MG63 (cell line): ENCODE data around the gene ZDHHC14. TPM values are rescaled to one million over a fixed set of nuclear protein-coding genes. Genes with fewer than 3 reads are reported as not detected.

ENCODE experiments used
- DNase-seq: peaks from one replicate; pipeline ENCODE4 v3.0.0-alpha.2; 2020
- H3K27me3 ChIP-seq: fragments of 250-450 bp; sonication (Bioruptor Pico); 2 replicates; pipeline ENCODE4 v1.5.1; 2020; ENCODE audit warnings: mild to moderate bottlenecking, moderate library complexity
- H3K36me3 ChIP-seq: fragments of 250-450 bp; sonication (Bioruptor Pico); 2 replicates; pipeline ENCODE4 v1.5.1; 2020; ENCODE audit warnings: mild to moderate bottlenecking, moderate library complexity
- H3K4me3 ChIP-seq: fragments of 250-450 bp; sonication (Bioruptor Pico); 2 replicates; pipeline ENCODE4 v1.5.1; 2020; ENCODE audit warnings: mild to moderate bottlenecking, moderate library complexity
- H3K9me3 ChIP-seq: fragments of 250-450 bp; sonication (Bioruptor Pico); 2 replicates; pipeline ENCODE4 v1.5.1; 2020; ENCODE audit warnings: mild to moderate bottlenecking, moderate library complexity
- total RNA-seq: library from RNA; depleted of rRNA; stranded (reverse); fragments of >200 nt; shearing (Covaris generic); gene quantifications from 2 replicates; pipeline ENCODE4 v1.2.3, GENCODE V29; 2014; ENCODE audit warnings: low replicate concordance

The ZDHHC14 gene
- total RNA-seq, 1 experiment from 2014 or later: 4.4 TPM

DNA sequence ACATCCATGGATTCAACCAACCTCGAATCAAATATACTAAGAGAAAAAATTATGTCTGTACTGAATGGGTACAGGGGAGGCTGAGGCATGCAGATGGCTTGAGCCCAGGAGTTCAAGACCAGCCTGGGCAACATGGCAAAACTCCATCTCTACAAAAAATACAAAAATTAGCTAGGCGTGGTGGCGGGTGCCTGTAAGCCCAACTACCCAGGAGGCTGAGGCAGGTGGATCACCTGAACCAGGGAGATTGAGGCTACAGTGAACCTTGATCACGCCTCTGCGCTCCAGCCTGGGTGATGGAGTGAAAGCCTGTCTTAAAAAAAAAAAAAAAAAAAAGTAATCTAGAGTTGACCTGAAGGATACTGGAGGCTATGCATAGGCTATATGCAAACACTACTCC, 223.0 kb downstream of the ZDHHC14 start:
- Histone ChIP-seq H3K27me3 (no peaks in the 10 kb centered on the region), H3K9me3 (no peaks in the 10 kb centered on the region), H3K36me3 (no peaks in the 10 kb centered on the region), H3K4me3 (no peak overlapping the region)
- no peak for DNase-seq

- H3K36me3 ChIP-seq: no peaks in the 10 kb centered on the region
- H3K9me3 ChIP-seq: no peaks in the 10 kb centered on the region
- DNase-seq: no peak
- H3K4me3 ChIP-seq: no peak overlapping the region
- H3K27me3 ChIP-seq: no peaks in the 10 kb centered on the region
Measured at GRCh38 chr6:157604816-157605215, 223.8 kb downstream of the ZDHHC14 start.

DNA sequence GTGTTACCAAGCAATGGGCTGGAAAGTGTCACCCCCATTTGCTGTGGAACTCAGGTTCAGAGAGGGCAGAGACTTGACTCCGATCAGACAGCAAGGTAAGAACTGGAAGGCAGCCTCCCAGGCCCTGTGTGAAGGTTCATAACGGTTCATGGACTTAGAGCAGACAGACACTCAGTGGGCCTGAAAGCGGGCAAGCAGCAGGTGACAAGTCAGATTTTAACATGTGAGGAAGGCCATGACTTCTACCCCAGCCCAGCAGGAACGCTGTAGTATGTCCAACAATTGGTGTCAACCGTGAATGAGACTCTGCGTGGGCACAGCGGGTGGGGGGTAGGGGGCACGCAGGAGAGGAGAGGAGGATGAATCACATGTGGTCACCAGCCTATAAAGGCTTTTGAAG, 224.5 kb downstream of the ZDHHC14 start:
- H3K27me3 ChIP-seq: no peaks in the 10 kb centered on the region

DNA sequence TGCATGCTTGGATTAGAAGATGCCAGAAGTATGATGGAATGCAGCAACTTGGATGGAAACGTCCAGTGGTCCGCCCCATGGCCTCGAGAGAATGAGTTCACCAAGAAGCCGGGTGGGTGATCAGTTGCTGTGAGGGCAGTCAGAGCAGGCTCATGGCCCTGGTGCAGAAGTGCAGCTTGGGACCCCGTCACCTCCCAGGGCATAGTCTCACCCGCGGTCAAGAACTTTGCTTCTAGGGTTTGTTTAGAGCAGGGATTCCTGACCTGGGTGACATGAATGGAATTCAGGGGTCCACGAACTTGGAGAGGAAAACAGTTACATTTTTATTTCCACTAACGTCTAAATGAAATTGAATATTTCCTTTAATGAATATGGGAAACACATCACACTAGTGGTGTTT, 225.5 kb downstream of the ZDHHC14 start:
- no peaks in the 10 kb centered on the region for H3K27me3 ChIP-seq
- H3K9me3 ChIP-seq: no peaks in the 10 kb centered on the region
- H3K4me3 ChIP-seq: no peak overlapping the region
- no peak for DNase-seq
- H3K36me3 ChIP-seq: no peaks in the 10 kb centered on the region

More for the DNA sequence above, 224.5 kb downstream of the ZDHHC14 start:
- no peaks in the 10 kb centered on the region for H3K9me3 ChIP-seq
- DNase-seq: no peak
- H3K4me3 ChIP-seq: no peak overlapping the region
- no peaks in the 10 kb centered on the region for H3K36me3 ChIP-seq

- DNase-seq: no peak
- H3K36me3 ChIP-seq: no peaks in the 10 kb centered on the region
- H3K4me3 ChIP-seq: no peak overlapping the region
- no peaks in the 10 kb centered on the region for H3K27me3 ChIP-seq
- no peaks in the 10 kb centered on the region for H3K9me3 ChIP-seq
Measured at GRCh38 chr6:157607317-157608109, 226.5 kb downstream of the ZDHHC14 start.

- no peaks in the 10 kb centered on the region for H3K9me3 ChIP-seq
- DNase-seq: no peak
- H3K27me3 ChIP-seq: no peaks in the 10 kb centered on the region
- H3K36me3 ChIP-seq: no peaks in the 10 kb centered on the region
- H3K4me3 ChIP-seq: no peak overlapping the region
Measured at GRCh38 chr6:157608221-157609075, 227.5 kb downstream of the ZDHHC14 start.

GRCh38 chr6:157609117-157609516, 228.1 kb downstream of the ZDHHC14 start:
- Histone ChIP-seq H3K36me3 (no peaks in the 10 kb centered on the region), H3K9me3 (no peaks in the 10 kb centered on the region), H3K27me3 (no peaks in the 10 kb centered on the region), H3K4me3 (no peak overlapping the region)
- DNase-seq: no peak

- DNase-seq: no peak
- Histone ChIP-seq H3K9me3 (no peaks in the 10 kb centered on the region), H3K36me3 (no peaks in the 10 kb centered on the region), H3K4me3 (no peak overlapping the region), H3K27me3 (no peaks in the 10 kb centered on the region)
Measured at GRCh38 chr6:157609556-157609955, 228.6 kb downstream of the ZDHHC14 start.

- Histone ChIP-seq H3K36me3 (no peaks in the 10 kb centered on the region), H3K4me3 (no peak overlapping the region), H3K27me3 (no peaks in the 10 kb centered on the region), H3K9me3 (no peaks in the 10 kb centered on the region)
- no peak for DNase-seq
Measured at GRCh38 chr6:157610451-157610999, 229.5 kb downstream of the ZDHHC14 start.

GRCh38 chr6:157611406-157611805, 230.4 kb downstream of the ZDHHC14 start:
- Histone ChIP-seq H3K4me3 (no peak overlapping the region), H3K36me3 (no peaks in the 10 kb centered on the region), H3K27me3 (no peaks in the 10 kb centered on the region), H3K9me3 (no peaks in the 10 kb centered on the region)
- no peak for DNase-seq

- H3K4me3 ChIP-seq: peak overlapping the region; percentile 16
- H3K27me3 ChIP-seq: no peaks in the 10 kb centered on the region
- DNase-seq: peak; percentile 61
- H3K9me3 ChIP-seq: no peaks in the 10 kb centered on the region
- H3K36me3 ChIP-seq: no peaks in the 10 kb centered on the region
Measured at GRCh38 chr6:157613011-157613522, 232.1 kb downstream of the ZDHHC14 start.

DNA sequence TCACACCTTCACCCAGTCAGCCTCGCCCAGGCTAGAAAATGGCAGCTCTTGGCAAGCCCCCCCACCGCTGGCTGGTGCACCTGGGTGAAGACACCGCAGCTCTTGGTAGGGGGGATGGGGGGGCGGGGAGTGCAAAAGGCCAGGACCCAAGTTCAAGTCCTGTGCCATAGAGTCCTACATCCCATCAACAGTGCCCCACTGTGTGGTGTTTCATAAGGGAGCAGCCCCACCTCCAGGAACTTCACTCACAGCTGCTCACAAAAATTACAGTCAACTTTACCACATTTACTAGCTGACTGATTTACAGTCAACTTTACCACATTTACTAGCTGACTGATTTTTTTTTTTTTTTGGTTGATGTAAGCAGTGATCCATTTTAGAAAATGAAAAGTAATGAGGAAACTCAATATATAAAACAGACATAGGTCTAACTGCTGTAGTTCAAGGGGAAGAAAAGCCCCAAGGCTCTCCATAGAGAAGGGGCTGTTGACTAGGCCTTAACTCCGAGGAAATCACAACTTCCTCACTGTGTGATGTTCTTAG, 233.1 kb downstream of the ZDHHC14 start:
- Histone ChIP-seq H3K9me3 (no peaks in the 10 kb centered on the region), H3K36me3 (no peaks in the 10 kb centered on the region), H3K27me3 (no peaks in the 10 kb centered on the region), H3K4me3 (no peak overlapping the region)
- no peak for DNase-seq

DNA sequence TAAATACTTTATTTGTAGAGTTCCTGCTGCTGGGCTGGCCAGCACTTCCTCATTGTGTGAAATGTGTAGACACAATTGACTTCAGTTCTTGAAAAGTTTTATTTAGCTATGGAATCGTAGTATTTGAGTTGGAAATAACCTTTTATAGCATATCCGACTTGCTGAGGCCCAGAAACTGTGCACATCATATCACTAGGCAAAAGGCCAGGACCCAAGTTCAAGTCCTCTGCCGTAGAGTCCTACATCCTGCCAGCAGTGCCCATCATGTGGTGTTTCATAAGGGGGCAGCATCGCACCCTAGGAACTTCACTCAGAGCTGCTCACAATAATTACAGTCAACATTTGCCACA, 234.4 kb downstream of the ZDHHC14 start:
- Histone ChIP-seq H3K27me3 (no peaks in the 10 kb centered on the region), H3K9me3 (no peaks in the 10 kb centered on the region), H3K36me3 (no peaks in the 10 kb centered on the region), H3K4me3 (no peak overlapping the region)
- DNase-seq: no peak

DNA sequence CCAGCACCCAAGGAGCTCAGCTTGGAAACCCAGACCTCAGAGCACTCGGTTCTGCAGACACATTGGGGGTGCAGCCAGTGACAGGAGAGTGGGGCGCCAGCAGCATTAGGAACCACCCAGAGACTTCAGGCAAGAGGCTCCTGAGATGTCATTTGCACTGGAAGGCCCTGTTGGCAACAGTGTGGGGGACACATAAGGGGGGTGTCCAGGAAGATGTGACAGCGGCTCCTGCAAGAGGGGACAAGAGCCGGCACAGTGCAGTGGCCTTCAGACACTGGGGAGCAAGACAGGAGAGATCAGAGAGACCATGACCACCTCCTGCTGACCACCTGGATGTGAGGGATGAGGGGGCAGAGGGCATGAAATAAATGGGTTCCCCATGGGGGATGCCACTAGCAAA, 235.0 kb downstream of the ZDHHC14 start:
- Histone ChIP-seq H3K9me3 (no peaks in the 10 kb centered on the region), H3K36me3 (no peaks in the 10 kb centered on the region), H3K27me3 (no peaks in the 10 kb centered on the region), H3K4me3 (no peak overlapping the region)
- DNase-seq: no peak

DNA sequence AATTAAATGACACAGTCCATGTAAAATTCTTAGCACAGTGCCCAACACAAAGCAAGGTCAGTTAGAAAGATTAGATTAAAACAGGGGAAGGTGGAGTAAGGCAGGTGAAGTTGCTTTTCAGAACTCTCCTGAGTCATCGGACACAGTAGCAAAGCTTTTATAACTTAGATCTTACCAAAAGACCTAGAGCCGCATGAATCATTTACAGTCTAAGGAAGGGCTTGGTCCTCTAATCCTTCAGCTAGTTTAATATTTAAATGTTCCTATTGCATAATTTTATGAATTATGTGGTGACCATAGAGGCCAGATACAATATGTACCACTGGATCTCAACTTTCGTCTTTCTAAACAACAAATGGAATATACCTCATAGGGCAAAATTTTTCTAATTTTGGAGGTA, 240.0 kb downstream of the ZDHHC14 start:
- Histone ChIP-seq H3K9me3 (no peaks in the 10 kb centered on the region), H3K36me3 (no peaks in the 10 kb centered on the region), H3K27me3 (no peaks in the 10 kb centered on the region), H3K4me3 (no peak overlapping the region)
- DNase-seq: no peak

DNA sequence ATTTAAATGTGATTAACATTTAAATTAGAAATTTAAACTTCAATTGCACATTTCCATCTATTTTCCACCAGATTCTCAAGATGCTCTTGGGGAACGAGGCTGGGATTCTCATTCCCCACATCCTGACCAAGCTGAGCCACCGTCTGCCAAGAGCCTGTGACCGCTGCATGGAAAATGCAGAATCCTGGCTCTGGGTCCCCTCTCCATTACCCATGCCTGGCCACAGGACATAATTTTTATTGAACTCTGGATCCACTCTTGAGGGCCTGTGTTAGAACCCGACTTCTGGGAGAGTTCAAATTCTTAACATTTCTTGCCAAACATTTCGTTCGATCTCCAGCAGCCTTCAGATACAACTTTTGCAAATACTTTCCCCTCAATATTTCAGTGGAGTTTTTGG, 240.4 kb downstream of the ZDHHC14 start:
- no peaks in the 10 kb centered on the region for H3K36me3 ChIP-seq
- DNase-seq: peak; percentile 41
- H3K4me3 ChIP-seq: no peak overlapping the region
- H3K27me3 ChIP-seq: no peaks in the 10 kb centered on the region
- no peaks in the 10 kb centered on the region for H3K9me3 ChIP-seq

DNA sequence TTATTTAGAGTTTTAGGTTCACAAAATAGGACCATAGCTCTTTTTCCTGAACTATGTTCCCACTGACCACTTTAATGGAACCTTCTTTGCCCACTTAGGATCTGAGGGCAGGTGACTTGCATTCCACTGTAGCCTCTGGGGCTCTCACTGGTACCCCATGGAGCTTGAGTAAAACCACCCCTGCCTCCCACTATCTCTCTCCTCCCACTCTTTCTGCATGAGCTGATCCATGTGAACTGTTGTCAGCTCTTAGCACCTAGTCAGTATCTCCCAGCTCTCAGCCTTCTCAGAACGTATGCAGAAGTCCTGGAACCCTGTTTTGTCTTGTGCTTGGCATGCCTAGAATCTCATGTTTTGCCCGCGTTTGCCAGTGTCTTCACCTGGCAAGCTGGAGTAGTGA, 241.4 kb downstream of the ZDHHC14 start:
- no peak for DNase-seq
- H3K9me3 ChIP-seq: no peaks in the 10 kb centered on the region
- no peak overlapping the region for H3K4me3 ChIP-seq
- H3K27me3 ChIP-seq: no peaks in the 10 kb centered on the region
- no peaks in the 10 kb centered on the region for H3K36me3 ChIP-seq
